Mucosa of stomach (tissue), 1 donor: ENCODE results near the gene TPM4.

Source experiments
- H3K27me3 ChIP-seq: one replicate; pipeline ENCODE4 v1.7.0; 2013; ENCODE audit warnings: mild to moderate bottlenecking, low read length; ENCODE audit not compliant: control insufficient read depth, insufficient read depth
- H3K36me3 ChIP-seq: one replicate; pipeline ENCODE4 v1.7.0; 2013; ENCODE audit warnings: low read length; ENCODE audit not compliant: control insufficient read depth, insufficient read depth
- H3K4me1 ChIP-seq: one replicate; pipeline ENCODE4 v1.7.0; 2013; ENCODE audit warnings: mild to moderate bottlenecking, low read length; ENCODE audit not compliant: control insufficient read depth, insufficient read depth
- H3K4me3 ChIP-seq: one replicate; pipeline ENCODE4 v1.7.0; 2013; ENCODE audit warnings: low read length
- H3K9ac ChIP-seq: one replicate; pipeline ENCODE4 v1.7.0; 2013; ENCODE audit warnings: mild to moderate bottlenecking, low read length, moderate library complexity
- H3K9me3 ChIP-seq: one replicate; pipeline ENCODE4 v1.7.0; 2013; ENCODE audit warnings: mild to moderate bottlenecking, low read length, moderate library complexity; ENCODE audit not compliant: control insufficient read depth
- donor health status: Pancreatic carcinoma.

Gene TPM4

DNA sequence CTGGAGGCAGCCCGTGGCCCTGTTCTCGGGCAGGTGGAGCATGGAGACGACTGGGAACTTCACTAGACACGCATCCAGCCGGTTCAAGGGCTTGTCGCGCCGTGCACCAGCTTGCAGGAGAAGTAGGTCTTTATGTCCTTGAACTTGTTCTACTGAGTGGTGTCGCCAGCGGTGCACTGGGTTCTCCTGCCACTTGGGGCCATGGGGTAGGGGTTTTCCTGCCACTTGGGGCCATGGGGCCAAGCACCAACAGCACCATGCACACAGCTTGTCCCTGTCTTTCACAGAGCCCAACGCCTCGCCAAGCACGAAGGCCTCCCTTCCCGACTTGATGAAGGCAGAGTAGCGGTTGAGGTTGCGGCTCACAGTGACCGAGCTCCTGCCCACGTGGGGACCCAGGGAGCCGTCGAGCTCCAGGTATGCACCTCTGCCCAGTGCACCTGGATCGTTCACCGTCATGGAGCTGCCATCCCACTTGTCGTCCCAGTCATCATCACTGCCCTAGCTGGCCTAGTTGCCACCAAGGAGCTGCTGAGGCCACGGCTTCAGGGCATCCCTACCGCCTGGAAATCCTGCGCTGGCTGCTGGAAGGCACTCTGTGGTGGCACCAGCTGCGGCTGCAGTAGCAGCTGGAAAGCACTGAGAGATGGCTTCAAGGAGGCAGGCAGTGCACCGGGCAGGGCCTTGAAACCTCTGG, 40.5 kb upstream of the TPM4 start:
- H3K27me3 ChIP-seq = no peaks in the 10 kb centered on the region

DNA sequence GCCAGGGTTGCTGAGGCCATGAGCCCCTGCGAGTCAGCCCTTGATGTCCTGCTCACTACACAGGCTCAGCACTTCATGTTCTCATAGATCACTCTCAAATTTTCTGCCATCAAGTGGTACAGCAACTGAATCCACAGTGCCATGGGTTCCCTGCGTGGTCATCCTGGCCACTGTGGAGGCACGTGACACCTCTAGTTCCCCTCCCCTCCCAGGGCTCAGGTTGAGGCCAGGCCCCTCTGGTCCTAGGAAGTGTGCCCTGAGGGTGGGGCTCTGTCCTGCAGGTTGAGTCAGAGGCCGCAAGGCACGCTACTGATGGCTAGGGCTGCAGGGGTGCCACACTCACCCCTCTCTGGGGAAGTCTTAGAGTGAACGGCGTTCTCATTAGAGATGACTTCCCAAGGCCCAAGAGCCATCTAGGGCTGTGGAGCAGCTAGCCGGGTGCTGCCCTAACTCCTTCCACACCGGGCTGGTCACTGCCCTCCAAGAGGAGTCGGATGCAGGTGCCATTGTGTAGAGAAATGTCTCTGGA, 39.8 kb upstream of the TPM4 start:
- Histone ChIP-seq H3K9me3 (no peaks in the 10 kb centered on the region), H3K27me3 (no peaks in the 10 kb centered on the region), H3K4me1 (no peaks in the 10 kb centered on the region), H3K9ac (no peak overlapping the region), H3K36me3 (no peaks in the 10 kb centered on the region), H3K4me3 (no peak overlapping the region)

More for the DNA sequence above, 40.5 kb upstream of the TPM4 start:
- no peaks in the 10 kb centered on the region for H3K36me3 ChIP-seq
- H3K4me3 ChIP-seq = no peak overlapping the region
- H3K9ac ChIP-seq = no peak overlapping the region
- H3K9me3 ChIP-seq = no peaks in the 10 kb centered on the region
- no peaks in the 10 kb centered on the region for H3K4me1 ChIP-seq

DNA sequence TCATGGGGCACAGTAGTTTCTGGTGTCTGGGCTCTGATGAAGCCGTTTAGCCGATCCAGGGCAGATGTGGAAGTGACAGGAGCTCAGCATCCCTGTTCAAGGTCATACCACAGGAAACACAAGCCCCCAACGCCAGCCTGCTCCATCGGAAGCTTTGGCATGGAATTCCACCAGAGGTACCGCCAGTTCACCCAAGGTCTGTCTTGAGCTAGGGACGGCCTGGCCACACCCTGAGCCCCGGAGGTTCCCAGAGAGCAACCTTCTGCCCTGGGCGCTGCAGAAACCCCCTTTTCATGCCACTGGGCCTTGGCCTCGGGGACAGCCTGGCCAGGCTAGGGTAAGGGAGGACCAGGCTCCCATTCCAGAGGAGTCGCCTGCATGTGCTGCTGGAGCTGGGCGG, 39.4 kb upstream of the TPM4 start:
- Histone ChIP-seq H3K9me3 (no peaks in the 10 kb centered on the region), H3K36me3 (no peaks in the 10 kb centered on the region), H3K27me3 (no peaks in the 10 kb centered on the region), H3K4me1 (no peaks in the 10 kb centered on the region), H3K9ac (no peak overlapping the region), H3K4me3 (no peak overlapping the region)

DNA sequence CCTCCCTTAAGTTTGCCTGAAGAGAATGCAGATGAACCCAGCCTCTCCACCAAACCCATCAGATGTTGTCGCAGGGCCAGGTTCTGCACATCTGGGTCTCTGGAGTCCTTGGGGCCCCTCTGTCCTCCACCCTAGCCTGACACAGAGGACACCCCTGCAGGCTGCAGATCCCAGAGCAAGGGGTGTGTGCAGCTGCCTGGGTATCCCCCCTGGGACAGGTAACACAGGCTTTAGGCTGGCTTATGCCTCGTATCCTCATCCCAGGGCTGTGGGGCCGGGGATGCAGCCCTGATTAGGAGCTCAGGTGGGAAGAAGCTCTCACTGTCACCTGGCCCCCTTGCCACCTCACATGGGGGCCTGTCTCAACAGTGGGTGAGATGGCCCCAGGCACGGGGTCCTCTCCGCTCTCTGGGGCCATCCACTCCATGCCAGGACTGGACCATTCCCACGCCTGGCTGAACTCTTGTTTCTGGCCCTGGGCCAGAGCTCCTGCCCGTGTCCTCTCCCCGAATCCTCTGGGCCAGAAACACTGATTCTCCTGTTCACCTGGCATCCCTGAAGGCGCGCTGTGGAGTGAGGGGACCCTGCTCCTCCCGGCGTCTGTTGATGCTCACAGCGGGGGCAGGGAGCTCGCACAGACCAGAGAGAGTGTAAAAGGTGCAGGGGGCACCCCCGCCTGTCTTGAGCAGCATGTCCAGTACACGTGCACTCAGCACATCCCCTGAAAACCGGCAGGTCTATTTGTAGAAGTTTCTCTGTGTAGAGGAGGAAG, 38.7 kb upstream of the TPM4 start:
- Histone ChIP-seq H3K4me1 (no peaks in the 10 kb centered on the region), H3K9ac (no peak overlapping the region), H3K27me3 (no peaks in the 10 kb centered on the region), H3K4me3 (no peak overlapping the region), H3K36me3 (no peaks in the 10 kb centered on the region), H3K9me3 (no peaks in the 10 kb centered on the region)

GRCh38 chr19:16038196-16038695, 38.0 kb upstream of the TPM4 start:
- no peaks in the 10 kb centered on the region for H3K27me3 ChIP-seq
- no peaks in the 10 kb centered on the region for H3K4me1 ChIP-seq
- no peak overlapping the region for H3K4me3 ChIP-seq
- no peaks in the 10 kb centered on the region for H3K36me3 ChIP-seq
- H3K9ac ChIP-seq = no peak overlapping the region
- no peaks in the 10 kb centered on the region for H3K9me3 ChIP-seq

- Histone ChIP-seq H3K27me3 (no peaks in the 10 kb centered on the region), H3K36me3 (no peaks in the 10 kb centered on the region), H3K4me3 (no peak overlapping the region), H3K9ac (no peak overlapping the region), H3K9me3 (no peaks in the 10 kb centered on the region), H3K4me1 (no peaks in the 10 kb centered on the region)
Observed at GRCh38 chr19:16039081-16039480, 37.2 kb upstream of the TPM4 start.

DNA sequence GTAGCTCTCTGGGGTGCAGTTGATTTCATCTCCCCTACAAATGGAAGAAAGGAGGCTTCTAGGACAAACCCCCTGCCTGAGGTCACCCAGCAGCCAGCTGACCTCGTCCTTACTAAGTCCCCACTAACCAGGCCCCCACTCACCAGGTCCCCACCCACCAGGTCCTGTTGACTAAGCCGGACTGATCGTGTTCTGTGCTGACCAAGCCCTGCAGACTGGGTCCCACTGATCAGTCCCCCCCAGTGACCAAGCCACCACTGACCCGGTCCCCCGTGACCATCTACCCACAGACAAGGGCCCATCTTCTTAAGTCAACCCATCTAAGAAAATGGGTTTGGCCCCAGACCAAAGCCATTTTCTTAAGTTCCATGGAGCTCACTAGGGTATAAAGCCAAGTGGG, 36.8 kb upstream of the TPM4 start:
- Histone ChIP-seq H3K4me3 (no peak overlapping the region), H3K36me3 (no peaks in the 10 kb centered on the region), H3K9ac (no peak overlapping the region), H3K27me3 (no peaks in the 10 kb centered on the region), H3K4me1 (no peaks in the 10 kb centered on the region), H3K9me3 (no peaks in the 10 kb centered on the region)

GRCh38 chr19:16040642-16041041, 35.7 kb upstream of the TPM4 start:
- Histone ChIP-seq H3K4me3 (no peak overlapping the region), H3K36me3 (no peaks in the 10 kb centered on the region), H3K9me3 (no peaks in the 10 kb centered on the region), H3K27me3 (no peaks in the 10 kb centered on the region), H3K4me1 (no peaks in the 10 kb centered on the region), H3K9ac (no peak overlapping the region)

DNA sequence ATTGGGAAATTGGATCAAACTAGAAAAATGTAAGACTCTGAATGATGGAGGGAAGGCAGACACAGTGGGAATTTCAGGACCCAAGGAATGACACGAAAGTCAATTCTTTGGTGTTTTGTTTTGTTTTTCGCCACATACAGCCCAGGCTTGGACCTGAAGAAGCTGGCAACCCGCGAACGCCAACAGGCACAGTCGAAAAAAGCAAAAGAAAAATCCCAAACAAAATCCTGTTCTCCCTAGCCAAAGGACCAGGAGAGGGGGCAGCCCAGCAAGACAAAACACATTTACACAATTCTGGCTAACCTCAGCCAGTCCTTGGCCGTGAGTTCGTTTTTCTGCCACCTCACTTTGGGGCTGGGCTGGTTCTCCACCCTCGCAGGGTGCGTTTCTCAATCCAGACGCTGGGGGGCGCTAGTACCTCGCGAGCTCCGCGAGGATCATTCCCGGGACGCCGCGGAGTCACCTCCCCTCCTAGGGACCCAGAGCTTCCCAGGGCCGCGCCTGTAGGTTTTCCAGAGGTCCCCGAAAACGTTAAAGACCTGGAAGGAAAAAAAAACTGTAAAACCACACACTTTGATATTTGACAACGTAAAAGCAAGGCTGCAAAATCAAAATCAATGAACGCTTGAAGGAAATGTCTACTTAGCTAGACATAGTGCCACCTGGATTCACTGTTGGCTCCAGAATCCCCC, 34.9 kb upstream of the TPM4 start:
- Histone ChIP-seq H3K9me3 (no peaks in the 10 kb centered on the region), H3K4me1 (no peaks in the 10 kb centered on the region), H3K27me3 (no peaks in the 10 kb centered on the region), H3K9ac (peak overlapping the region; percentile 22), H3K36me3 (no peaks in the 10 kb centered on the region), H3K4me3 (no peak overlapping the region)

DNA sequence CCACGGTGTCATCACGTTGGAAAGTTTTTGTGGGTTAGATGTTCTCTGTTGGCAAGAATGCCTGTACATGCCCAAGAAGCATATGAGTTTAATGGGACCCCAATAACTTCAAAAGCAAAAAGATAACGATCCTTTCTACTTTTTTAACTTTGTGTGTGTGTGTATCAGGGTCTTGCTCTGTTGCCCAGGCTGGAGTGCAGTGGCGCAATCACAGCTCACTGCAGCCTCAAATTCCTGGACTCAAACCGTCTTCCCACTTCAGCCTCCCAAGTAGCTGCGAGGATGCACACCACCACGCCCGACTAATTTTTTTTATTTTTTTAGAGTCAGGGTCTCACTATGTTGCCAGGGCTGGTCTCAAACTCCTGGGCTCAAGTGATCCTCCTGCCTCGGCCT, 34.3 kb upstream of the TPM4 start:
- Histone ChIP-seq H3K9me3 (no peaks in the 10 kb centered on the region), H3K9ac (no peak overlapping the region), H3K4me3 (no peak overlapping the region)

DNA sequence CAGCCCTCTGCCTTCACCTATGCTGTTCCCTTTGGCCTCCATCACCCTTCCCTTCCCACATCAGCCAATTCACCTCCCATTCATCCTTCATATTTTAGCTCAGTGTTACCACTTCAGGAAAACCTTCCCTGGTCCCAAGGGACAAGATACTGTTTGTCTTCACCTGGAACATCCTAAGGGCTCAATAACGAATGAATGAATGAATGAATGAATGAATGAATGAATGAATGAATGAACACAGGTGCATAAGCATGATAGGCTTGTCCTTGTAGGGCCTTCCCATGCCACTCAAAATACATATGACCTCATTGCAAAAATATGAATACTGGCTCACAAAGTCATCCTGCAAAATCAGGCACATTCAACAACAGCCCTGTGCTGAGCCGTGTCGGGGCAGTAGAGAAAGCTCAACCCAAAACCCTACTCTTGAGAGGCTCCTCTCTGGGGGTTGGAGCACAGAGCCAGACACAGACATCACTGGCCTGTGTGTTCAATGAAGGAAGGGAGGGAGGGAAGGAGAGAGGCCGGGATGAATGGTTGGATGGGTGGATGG, 33.7 kb upstream of the TPM4 start:
- Histone ChIP-seq H3K9ac (no peak overlapping the region), H3K4me3 (no peak overlapping the region), H3K9me3 (no peaks in the 10 kb centered on the region), H3K4me1 (no peaks in the 10 kb centered on the region), H3K36me3 (no peaks in the 10 kb centered on the region), H3K27me3 (no peaks in the 10 kb centered on the region)

More for the DNA sequence above, 34.3 kb upstream of the TPM4 start:
- Histone ChIP-seq H3K36me3 (no peaks in the 10 kb centered on the region), H3K27me3 (no peaks in the 10 kb centered on the region), H3K4me1 (no peaks in the 10 kb centered on the region)
